Skin of body (tissue), 2 donors: ENCODE results near the gene OOSP4B. TPM values are rescaled to one million over a fixed set of nuclear protein-coding genes. Genes with fewer than 3 reads are reported as not detected.
"Not testable (repeated sequence)": the region's sequence is repeated elsewhere in the genome, so short reads cannot be mapped to it uniquely, and the experiment has no call there.

Experiments
- DNase-seq: peaks from one replicate; lab custom pipeline; 2025; lab: John Stamatoyannopoulos, UW
- total RNA-seq: library from RNA; depleted of rRNA; stranded (reverse); fragments of >200 nt; gene quantifications from one replicate; pipeline ENCODE4 v1.2.3, GENCODE V29; 2014

The OOSP4B gene
- total RNA-seq: not detected

DNA sequence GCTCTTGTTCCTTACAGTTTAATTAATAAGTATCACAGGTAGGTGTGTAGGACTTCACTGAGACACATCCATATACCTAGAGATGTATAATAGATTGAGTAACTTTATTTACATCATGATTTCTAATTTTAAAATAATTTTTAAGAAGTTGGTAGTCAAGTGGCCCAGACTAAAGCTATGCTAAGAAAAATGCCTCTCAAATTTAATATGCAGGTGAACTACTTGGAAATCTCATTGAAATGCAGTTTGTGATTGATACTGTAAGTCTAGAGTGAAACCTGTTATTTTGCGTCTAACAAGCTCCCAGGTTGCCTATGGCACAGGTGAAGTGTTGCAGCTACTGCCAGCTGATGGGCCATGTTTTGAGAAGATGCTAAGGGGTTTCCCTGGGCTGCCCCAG lies at the start of gene OOSP4B:
Gene OOSP4B, plus strand, starts transcription at position 301 of the 400 bp plus-strand sequence.
- DNase-seq: no peak

DNA sequence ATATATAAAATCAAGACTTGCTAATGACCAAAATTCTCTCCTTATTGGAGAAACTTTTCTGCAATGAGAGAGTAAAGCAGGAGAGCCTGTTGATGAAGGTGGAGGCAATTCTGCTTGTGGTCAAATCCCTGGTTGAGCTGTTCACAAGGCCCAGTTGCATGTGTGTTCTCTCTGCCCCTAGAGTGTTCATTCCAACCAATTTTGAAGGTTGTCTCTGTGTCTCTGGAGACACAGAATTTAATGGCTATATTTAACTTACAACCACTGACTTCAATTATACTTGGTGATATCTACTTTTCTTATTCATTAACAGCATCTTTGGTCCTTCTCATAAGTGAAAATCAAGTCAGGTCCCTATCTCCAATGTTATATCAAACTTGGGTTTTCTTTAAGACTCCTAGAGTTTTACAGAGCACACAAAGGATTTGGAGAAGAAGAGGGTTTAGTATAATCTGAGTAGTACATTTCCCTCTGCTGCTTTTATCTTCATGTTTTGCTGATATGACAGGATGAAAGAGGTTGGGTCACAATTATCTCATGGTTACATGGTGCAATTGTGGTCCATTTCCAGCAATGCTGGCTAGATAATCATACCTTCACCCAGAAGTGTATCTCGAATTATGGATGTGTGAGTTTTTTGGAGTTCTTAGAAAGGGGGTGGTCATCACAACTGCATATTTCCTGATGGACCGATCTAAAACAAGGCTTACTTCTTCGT lies 49.1 kb upstream of the OOSP4B start:
- no peak for DNase-seq

DNA sequence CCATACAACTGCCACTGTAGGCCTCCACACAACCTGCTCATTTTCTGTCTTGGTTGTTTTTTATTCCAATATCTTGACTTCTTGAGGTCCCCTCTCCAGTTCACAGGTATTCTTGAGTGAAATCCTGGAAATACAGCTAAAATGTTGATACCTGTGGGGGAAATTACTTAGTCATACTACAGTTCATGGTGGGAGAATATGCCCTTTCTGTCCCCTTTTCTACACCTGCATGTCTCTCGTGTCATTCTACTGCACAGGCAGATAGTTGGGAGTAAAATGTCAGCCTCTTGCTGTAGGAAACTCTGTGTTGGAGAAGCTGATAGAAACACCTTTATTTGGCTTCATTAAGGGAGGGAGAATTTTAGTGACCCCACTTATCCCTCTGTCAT lies 48.6 kb upstream of the OOSP4B start:
- DNase-seq: no peak

DNA sequence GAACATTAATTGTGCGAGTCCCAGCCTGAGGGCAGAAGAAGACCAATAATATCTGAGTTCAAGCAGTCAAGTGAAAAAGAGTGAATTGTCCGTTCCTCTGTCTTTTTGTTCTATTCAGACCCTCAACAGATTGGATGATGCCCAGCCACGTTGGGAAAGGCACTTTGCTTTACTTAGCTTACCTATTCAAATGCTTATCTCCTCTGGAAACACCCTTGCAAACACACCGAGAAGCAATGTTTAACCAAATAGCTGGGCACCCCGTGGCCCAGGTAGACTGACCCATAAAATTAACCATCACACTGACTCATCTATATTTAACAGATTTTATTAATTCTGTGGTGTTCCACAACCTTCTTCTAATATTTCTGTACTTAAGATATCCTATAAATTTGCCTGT lies 43.9 kb upstream of the OOSP4B start:
- DNase-seq: no peak

DNA sequence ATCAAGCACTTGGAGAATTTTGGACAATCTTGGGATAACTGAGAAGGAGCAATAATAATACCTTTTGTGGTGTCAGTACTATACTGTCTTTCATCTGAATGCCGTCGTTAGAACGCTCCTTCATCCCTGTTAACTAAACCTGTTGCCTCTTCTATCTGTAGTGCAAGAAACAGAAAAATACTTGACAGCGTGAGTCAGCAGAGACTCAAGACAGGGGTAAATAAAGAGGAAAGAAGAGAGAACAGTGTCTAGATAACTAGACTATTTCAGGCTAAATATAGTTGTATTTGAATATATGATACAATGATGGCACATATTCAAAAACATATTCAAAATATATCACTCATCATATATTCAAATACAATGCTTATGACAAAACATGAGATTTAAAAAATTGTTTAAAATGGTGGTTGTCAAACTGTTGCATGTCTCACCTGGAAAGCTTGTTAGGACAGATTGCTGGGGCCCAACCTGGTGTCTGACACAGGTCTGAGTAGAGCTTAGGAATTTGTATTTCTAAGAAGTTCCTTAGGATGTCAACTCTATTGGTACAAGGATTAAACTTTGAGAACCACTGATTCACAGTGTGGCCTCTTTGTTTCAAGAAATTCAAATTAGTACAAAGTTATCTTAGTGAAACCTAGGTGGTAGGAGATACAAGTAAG lies 35.7 kb upstream of the OOSP4B start:
- no peak for DNase-seq

DNA sequence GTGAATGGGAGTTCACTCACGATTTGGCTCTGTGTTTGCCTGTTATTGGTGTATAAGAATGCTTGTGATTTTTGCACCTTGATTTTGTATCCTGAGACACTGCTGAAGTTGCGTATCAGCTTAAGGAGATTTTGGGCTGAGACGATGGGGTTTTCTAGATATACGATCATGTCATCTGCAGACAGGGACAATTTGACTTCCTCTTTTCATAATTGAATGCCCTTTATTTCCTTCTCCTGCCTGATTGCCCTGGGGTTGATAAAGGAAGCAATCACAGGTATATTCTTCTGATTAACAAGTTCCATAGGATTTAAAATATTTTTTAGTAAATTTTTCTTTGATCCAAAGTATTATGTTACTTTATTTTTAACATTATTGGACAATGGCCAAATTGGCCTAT lies 34.9 kb upstream of the OOSP4B start:
- DNase-seq: not testable (repeated sequence)

DNA sequence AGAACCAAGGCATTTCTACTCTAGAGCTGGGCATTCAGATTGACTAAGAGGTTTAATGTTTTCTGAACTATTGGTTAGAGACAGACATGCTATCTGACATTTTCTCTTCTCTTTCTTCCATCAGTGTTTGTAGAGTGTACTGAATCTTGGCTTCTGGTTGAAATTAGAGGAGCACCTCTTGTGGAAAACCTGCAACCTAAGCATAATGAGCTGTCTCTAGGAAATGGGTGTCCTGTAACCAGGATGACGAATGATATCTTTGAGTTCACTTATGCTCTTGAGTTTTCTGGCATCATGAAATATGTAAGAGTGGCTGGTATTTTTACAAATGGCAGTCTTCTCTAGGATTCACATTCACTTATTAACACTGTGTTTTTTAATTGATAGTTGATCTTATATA lies 33.8 kb upstream of the OOSP4B start:
- no peak for DNase-seq

DNA sequence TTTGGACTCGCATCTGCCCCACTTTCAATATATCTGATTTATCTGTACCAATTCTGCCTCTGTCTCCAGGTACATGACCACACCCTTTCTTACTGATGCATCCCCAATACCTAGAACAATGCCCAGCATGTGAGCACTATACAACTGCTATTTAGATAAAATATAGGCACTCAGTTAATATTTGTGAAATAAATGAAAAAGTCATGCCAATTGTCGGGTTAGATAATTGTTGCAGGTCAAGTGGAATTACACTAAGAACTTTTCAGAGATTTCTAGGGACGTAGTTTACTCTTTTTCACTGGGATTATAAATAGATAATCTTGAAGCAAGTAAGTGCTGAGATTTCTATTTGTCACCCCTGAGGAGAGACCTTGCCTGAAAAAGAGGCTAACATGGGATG lies 32.6 kb upstream of the OOSP4B start:
- no peak for DNase-seq

DNA sequence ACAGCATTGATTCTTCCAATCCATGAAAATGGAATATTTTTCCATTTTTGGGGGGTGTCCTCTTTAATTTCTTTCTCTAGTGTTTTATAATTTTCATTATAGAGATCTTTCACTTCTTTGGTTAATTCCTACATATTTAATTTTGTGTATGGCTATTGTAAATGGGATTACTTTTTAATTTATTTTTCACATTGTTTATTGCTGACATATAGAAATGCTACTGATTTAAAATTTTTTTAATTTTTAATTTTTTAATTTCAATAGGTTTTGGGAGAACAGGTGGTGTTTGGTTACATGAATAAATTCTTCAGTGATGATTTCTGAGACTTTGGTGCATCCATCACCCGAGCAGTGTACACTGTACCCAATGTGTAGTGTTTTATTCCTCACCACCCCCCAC lies 26.6 kb upstream of the OOSP4B start:
- no peak for DNase-seq

DNA sequence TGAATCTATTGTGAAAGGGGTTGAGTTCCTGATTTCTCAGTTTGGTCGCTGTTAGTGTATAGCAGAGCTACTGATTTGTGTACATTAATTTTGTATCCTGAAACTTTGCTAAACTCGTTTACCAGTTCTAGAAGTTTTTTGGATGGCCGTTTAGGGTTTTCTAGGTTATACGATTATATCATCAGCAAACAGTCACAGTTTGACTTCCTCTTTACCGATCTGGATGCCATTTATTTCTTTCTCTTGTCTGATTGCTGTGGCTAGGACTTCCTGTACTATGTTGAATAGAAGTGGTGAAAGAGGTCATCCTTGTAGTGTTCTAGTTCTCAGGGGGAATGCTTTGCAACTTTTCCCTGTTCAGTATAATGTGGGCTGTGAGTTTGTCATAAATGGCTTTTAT lies 24.6 kb upstream of the OOSP4B start:
- no peak for DNase-seq

DNA sequence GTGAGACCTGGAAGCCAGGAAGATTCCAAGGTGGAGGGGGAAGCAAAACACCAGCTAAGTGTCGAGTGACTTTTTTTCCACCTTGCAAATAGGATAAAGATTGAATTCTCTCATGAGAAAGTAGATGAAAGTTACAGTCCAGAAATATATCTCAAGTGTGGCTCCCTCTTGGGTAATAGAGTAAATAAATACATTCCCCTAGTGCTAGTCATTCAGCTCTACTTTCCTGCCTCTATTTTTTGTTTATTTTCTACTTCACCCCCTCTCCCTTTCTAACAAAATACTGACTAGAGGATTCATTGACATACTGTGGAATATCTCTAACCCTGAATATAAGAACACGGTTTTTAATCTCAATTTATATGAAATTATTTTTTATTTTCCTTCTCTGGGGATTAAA lies 19.2 kb upstream of the OOSP4B start:
- DNase-seq: no peak

DNA sequence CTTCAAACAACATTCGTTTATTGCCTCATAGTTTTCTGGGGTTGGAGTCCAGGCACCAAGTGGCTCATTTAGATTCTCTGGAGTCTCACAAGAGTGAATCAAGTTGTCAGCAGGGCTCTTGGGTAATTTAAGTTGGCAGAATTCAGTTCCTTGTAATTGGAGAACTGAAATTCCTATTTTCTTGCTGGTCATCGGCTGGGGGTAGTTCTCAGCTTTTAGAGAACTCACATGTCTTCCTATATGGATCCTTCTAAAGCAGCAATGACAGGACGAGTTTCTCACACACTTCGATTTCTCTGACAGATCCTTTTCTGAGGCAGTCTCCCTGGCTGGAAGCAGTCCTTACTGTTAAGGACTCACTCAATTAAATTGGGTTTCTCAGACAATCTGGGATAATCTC lies 17.3 kb upstream of the OOSP4B start:
- no peak for DNase-seq

DNA sequence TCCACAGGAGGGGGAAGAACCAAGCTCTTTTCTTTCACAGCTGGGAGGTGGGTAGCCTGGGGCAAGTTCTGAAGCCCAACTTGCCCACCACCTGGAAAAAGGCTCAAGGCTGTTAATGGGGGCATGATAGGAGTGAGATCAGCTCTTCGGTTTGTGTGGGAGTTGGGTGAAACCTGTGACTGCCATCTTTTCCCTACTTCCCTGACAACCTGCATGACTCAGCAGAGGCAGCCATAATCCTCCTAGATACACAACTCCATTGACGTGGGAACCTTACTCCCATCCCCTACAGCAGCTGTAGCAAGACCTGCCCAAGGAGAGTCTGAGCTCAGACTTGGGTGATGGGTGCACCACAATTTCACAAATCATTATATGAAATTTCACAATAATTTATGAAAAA lies 13.3 kb upstream of the OOSP4B start:
- no peak for DNase-seq

DNA sequence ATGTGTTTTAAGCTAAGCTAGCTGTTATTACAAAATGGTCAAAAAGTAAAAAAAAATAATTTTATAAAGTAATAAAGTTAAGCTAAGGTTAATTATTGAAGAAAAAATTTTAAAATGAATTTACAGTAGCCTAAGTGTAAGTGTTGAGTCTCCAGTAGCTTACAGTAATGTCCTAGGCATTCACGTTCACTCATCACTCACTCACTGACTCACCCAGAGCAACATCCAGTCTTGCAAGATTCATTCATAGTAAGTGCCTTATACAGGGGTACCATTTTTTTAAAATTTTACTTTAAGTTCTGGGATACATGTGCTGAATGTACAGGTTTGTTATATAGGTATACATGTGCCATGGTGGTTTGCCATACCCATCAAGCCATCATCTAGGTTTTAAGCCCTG lies 11.6 kb upstream of the OOSP4B start:
- no peak for DNase-seq

DNA sequence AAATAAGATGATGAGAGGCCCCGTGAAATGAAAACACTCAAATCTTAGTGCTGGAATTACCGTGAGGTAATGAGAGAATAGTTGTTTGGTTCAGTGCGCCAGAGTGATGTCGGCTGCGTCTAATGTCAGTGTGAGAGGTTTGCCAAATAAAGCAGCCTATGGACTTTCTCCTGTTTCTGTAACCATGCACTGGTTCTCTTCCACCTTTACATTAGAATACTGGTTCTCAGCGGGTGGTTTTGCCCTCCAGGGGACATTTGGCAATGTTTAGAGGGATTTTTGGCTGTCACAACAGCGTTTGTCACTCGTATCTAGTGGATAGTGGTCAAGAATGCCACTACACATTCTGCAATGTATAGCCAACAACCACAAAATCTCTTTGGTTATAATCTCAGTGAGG lies 1.1 kb downstream of the OOSP4B start:
- no peak for DNase-seq

DNA sequence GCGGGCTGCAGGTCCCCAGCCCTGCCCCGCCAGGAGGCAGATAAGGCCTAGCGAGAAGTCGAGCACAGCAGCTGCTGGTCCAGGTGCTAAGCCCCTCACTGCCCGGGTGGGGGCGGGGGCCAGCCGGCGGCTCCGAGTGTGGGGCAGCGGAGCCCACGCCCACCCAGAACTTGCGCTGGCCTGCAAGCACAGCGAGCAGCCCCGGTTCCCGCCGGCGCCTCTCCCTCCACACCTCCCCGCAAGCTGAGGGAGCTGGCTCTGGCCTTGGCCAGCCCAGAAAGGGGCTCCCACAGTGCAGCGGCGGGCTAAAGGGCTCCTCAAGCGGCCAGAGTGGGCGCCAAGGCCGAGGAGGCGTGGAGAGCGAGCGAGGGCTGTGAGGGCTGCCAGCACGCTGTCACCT lies 3.4 kb downstream of the OOSP4B start:
- not testable (repeated sequence) for DNase-seq

DNA sequence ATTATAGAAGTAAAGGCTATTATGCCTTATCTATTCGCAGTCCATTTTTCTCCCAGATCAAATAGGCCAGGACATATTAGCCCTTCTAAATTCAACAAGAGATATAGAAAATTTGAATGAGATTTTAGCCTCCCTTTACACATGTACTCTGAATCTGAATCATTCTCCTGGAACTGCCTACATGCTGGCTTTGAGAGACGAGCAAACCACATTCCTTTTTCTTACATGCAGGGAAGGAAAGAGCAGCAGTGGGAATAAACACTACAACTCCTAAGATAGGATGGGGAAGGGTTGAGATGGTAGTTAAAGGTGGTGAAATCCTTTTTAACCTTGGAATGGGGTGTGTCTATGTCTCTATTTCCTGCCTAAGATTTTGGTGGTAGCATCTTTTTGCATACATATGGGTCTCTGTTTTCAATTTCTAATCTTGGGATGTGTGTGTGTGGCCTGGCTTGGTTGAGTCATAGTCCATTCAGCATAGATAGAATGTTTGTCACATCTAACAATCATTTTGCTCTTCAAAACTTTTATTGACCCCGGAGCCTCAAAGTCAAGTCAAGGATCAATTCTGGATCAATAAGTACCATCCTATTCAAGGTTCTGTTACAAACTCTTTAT lies 12.1 kb downstream of the OOSP4B start:
- no peak for DNase-seq

DNA sequence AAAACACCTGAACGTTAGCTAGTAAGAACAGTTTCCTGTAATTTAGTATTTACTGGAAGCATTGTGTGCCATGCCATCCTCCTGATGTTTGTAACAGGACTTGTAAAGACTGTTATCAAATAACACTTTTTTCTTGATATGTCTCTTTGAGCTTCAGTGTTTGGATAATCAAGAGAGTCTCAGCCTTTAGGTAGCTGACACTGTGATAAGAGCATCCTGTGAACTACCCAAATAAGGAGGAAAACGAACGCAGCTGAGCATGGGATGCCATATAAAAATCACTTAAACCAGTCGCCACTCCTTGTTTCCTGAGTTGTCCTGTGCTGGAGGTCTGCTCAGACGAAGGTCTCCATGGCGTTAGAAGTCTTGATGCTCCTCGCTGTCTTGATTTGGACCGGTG lies 23.1 kb downstream of the OOSP4B start, which contains the start of gene OOSP2:
Gene OOSP2, plus strand, starts transcription at position 301 of the 400 bp plus-strand sequence. Its CDS starts 51 bp downstream, at position 352.
- DNase-seq: no peak

DNA sequence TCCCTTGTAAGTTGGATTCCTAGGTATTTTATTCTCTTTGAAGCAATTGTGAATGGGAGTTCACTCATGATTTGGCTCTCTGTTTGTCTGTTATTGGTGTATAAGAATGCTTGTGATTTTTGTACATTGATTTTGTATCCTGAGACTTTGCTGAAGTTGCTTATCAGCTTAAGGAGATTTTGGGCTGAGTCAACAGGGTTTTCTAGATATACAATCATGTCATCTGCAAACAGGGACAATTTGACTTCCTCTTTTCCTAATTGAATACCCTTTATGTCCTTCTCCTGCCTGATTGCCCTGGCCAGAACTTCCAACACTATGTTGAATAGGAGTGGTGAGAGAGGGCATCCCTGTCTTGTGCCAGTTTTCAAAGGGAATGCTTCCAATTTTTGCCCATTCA lies 33.4 kb downstream of the OOSP4B start:
- DNase-seq: not testable (repeated sequence)

DNA sequence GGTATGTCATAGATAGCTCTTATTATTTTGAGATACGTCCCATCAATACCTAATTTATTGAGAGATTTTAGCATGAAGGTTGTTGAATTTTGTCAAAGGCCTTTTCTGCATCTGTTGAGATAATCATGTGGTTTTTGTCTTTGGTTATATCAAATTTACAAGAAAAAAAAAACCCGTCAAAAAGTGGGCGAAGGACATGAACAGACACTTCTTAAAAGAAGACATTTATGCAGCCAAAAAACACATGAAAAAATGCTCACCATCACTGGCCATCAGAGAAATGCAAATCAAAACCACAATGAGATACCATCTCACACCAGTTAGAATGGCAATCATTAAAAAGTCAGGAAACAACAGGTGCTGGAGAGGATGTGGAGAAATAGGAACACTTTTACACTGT lies 33.9 kb downstream of the OOSP4B start:
- DNase-seq: not testable (repeated sequence)

DNA sequence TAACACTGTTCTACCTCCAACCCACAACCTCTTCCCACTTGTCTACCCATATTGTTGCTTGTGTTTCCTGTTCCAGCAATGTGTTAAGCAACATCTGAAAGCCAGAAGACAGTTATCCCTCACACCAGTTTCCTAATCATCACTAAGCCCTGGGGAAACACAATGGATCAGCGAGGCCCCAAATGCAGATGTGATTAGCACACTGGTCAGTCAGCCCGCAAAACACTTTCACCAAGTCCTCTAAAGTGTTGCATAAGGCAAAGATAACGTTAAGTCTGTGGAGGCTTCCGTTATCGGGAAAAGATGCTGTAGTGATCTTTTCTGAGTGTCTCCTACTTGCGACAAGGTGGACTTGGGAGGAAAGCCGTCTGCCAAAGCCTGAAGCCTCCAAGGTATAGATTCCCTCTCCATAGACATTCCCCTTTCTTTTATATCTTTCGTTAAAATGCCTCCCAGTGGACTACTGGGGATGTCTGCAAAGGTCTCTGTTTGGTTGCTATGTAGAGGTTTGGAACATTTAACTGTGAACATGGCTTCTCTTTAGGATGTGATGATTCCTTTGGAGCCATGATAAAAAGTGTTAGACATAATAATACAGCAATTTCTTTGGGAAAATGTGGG lies 39.5 kb downstream of the OOSP4B start, which contains the start of gene MS4A3:
Gene MS4A3, plus strand, starts transcription at position 317 of the 621 bp plus-strand sequence. CDS start 4,496 bp downstream, outside the sequence.
- DNase-seq: no peak

DNA sequence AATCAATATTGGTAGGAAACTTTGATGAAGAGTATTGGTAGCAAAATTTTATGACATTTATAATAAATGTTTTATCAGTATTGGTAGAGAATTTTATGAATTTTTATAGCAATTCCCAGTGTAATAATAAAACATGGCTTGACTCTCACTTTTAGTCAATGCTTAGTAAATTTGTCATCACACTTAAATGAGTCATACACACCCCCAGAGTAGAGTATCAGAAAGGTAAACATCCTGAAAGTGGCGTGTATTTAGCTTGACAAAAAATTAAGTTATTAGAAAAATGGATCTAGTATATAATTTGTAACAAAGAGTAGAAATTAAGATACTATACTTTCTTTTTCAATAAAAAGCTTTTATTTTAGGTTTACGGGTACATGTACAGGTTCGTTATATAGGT lies 42.1 kb downstream of the OOSP4B start:
- DNase-seq: no peak
